BJ (cell line): ENCODE measurements around the gene SHANK3. TPM values are rescaled to one million over a fixed set of nuclear protein-coding genes. Genes with fewer than 3 reads are reported as not detected.

Experiments
- CTCF ChIA-PET: fragments of 350-600 bp; formaldehyde crosslinking; extraction: SDS; loops from one replicate; lab custom pipeline; 2021; ENCODE audit warnings: antibody characterized with exemption, inconsistent platforms; lab: Yijun Ruan, JAX
- POLR2A ChIA-PET: fragments of 300-600 bp; sonication (Branson Sonifier 250); formaldehyde crosslinking; extraction: SDS; loops from one replicate; lab custom pipeline; 2021; ENCODE audit warnings: antibody characterized with exemption; lab: Charles Lee
- DNase-seq: peaks from one replicate; pipeline ENCODE4 v3.0.0-alpha.2; 2011; ENCODE audit warnings: low read depth
- H3K27me3 ChIP-seq: 2 replicates; pipeline ENCODE4 v1.6.0; 2011; ENCODE audit warnings: low read length; ENCODE audit not compliant: control insufficient read depth, insufficient read depth
- H3K36me3 ChIP-seq: 2 replicates; pipeline ENCODE4 v1.5.1; 2011; ENCODE audit warnings: low read length; ENCODE audit not compliant: control insufficient read depth, insufficient read depth
- H3K4me3 ChIP-seq: 2 replicates; pipeline ENCODE4 v1.5.1; 2011; ENCODE audit warnings: low read depth, mild to moderate bottlenecking, control low read depth, low read length
- polyA plus RNA-seq: library from polyadenylated mRNA; depleted of rRNA; stranded (reverse); fragments of >200 nt; gene quantifications from 2 replicates; pipeline ENCODE4 v1.2.3, GENCODE V29; 2011
- TF ChIP-seq, protein P1 (sequence below): IDR thresholded peaks from 2 replicates; pipeline ENCODE4 v1.5.1; 2011; ENCODE audit warnings: low read depth, mild to moderate bottlenecking, control low read depth, inconsistent platforms, low read length, moderate library complexity; ENCODE audit not compliant: insufficient read depth

SHANK3 gene
- polyA plus RNA-seq, 1 experiment, result 0.25 TPM

- no peak for DNase-seq
- POLR2A ChIA-PET, result no interaction called here
- TF ChIP-seq, protein P1, sequence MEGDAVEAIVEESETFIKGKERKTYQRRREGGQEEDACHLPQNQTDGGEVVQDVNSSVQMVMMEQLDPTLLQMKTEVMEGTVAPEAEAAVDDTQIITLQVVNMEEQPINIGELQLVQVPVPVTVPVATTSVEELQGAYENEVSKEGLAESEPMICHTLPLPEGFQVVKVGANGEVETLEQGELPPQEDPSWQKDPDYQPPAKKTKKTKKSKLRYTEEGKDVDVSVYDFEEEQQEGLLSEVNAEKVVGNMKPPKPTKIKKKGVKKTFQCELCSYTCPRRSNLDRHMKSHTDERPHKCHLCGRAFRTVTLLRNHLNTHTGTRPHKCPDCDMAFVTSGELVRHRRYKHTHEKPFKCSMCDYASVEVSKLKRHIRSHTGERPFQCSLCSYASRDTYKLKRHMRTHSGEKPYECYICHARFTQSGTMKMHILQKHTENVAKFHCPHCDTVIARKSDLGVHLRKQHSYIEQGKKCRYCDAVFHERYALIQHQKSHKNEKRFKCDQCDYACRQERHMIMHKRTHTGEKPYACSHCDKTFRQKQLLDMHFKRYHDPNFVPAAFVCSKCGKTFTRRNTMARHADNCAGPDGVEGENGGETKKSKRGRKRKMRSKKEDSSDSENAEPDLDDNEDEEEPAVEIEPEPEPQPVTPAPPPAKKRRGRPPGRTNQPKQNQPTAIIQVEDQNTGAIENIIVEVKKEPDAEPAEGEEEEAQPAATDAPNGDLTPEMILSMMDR, result no peak
Observed at GRCh38 chr22:50701428-50702154, 29.0 kb downstream of the SHANK3 start.

DNA sequence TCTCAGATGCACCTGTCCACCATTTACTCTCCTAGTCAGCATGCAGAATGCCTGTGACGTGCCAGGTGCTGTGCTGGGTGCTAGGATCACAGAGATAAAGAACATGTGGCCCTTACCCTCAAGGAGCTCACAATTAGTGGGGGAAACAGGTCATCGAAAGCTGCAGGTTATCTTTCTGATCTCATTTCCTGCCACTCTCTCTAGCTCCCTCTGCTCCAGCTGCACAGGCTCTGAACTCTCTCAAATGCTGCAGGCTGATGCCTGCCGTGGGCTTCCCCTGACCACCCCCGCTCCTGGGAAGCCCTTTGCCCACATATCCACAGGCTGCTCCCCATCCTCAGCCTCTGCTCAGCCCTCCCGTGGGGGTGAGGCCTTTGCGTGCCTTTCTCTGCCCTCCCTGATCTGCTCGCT, 29.6 kb downstream of the SHANK3 start:
- Histone ChIP-seq H3K27me3 (no peaks in the 10 kb centered on the region), H3K36me3 (no peaks in the 10 kb centered on the region), H3K4me3 (no peak overlapping the region)
- DNase-seq, result no peak
- ChIA-PET CTCF (interaction anchor here (1.5 kb wide), 1 partner anchor 8 kb away, joined by 5 read pairs; no protein-coding TSS in a partner anchor), POLR2A (no interaction called here)
- TF ChIP-seq, protein P1, result no peak

More at GRCh38 chr22:50701428-50702154, 29.0 kb downstream of the SHANK3 start:
- CTCF ChIA-PET, result no interaction called here
- Histone ChIP-seq H3K36me3 (no peaks in the 10 kb centered on the region), H3K27me3 (no peaks in the 10 kb centered on the region; the same call in 1 of the 2 replicates), H3K4me3 (no peak overlapping the region)

- H3K36me3 ChIP-seq, result no peaks in the 10 kb centered on the region
- TF ChIP-seq, protein P1, result no peak
- no peak overlapping the region for H3K4me3 ChIP-seq
- DNase-seq, result no peak
- no peaks in the 10 kb centered on the region for H3K27me3 ChIP-seq
- POLR2A ChIA-PET, result no interaction called here
- CTCF ChIA-PET, result interaction anchor here (1.5 kb wide), 1 partner anchor 9 kb away, joined by 5 read pairs; no protein-coding TSS in a partner anchor
Observed at GRCh38 chr22:50702821-50703725, 30.4 kb downstream of the SHANK3 start.

- TF ChIP-seq, protein P1, result no peak
- DNase-seq, result no peak
- no peak overlapping the region for H3K4me3 ChIP-seq
- POLR2A ChIA-PET, result no interaction called here
- CTCF ChIA-PET, result interaction anchor here (1.5 kb wide), 1 partner anchor 10 kb away, joined by 5 read pairs; no protein-coding TSS in a partner anchor
- H3K27me3 ChIP-seq, result no peaks in the 10 kb centered on the region
- no peaks in the 10 kb centered on the region for H3K36me3 ChIP-seq
Observed at GRCh38 chr22:50703726-50704509, 31.3 kb downstream of the SHANK3 start.
